ENCODE measurements around the gene GYS1. TPM values are rescaled to one million over a fixed set of nuclear protein-coding genes. Genes with fewer than 3 reads are reported as not detected.
A peak's percentile ranks its signal among the peaks of the same experiment; 100 is the strongest.
"Not testable (repeated sequence)": the region's sequence is repeated elsewhere in the genome, so short reads cannot be mapped to it uniquely, and the experiment has no call there.

Gene GYS1
- total RNA-seq, 1 donor, result 43.2 TPM

DNA sequence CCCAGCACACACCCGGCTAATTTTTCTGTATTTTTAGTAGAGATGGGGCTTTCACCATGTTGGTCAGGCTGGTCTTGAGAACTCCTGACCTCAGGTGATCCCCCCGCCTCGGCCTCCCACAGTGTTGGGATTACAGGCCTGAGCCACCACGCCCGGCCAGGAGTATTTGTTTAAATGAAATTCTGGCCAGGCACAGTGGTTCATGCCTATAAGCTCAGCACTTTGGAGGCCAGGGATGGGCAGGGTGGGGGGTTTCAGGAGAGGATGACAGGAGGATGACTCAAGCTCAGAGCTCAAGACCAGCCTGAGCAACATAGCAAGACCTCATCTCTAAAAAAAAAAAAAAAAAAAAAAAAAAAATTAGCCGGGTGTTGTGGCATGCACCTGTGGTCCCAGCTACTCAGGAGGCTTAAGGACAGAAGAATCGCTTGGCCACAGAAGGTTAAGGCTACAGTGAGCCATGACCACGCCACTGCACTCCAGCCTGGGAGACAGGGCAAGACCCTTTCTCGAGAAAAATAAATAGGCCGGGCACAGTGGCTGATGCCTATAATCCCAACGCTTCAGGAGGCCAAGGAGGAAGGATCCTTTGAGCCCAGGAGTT, 67.8 kb downstream of the GYS1 start:
- no peak overlapping the region for H3K4me3 ChIP-seq (ENCODE audit: low read depth, low read length)
- TF ChIP-seq, protein P1, sequence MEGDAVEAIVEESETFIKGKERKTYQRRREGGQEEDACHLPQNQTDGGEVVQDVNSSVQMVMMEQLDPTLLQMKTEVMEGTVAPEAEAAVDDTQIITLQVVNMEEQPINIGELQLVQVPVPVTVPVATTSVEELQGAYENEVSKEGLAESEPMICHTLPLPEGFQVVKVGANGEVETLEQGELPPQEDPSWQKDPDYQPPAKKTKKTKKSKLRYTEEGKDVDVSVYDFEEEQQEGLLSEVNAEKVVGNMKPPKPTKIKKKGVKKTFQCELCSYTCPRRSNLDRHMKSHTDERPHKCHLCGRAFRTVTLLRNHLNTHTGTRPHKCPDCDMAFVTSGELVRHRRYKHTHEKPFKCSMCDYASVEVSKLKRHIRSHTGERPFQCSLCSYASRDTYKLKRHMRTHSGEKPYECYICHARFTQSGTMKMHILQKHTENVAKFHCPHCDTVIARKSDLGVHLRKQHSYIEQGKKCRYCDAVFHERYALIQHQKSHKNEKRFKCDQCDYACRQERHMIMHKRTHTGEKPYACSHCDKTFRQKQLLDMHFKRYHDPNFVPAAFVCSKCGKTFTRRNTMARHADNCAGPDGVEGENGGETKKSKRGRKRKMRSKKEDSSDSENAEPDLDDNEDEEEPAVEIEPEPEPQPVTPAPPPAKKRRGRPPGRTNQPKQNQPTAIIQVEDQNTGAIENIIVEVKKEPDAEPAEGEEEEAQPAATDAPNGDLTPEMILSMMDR (IDR thresholded peaks at IDR 0.05; ENCODE audit: insufficient read depth, low read depth, low read length), result no peak
- peak; percentile 77 for DNase-seq (ENCODE audit: low read depth)

DNA sequence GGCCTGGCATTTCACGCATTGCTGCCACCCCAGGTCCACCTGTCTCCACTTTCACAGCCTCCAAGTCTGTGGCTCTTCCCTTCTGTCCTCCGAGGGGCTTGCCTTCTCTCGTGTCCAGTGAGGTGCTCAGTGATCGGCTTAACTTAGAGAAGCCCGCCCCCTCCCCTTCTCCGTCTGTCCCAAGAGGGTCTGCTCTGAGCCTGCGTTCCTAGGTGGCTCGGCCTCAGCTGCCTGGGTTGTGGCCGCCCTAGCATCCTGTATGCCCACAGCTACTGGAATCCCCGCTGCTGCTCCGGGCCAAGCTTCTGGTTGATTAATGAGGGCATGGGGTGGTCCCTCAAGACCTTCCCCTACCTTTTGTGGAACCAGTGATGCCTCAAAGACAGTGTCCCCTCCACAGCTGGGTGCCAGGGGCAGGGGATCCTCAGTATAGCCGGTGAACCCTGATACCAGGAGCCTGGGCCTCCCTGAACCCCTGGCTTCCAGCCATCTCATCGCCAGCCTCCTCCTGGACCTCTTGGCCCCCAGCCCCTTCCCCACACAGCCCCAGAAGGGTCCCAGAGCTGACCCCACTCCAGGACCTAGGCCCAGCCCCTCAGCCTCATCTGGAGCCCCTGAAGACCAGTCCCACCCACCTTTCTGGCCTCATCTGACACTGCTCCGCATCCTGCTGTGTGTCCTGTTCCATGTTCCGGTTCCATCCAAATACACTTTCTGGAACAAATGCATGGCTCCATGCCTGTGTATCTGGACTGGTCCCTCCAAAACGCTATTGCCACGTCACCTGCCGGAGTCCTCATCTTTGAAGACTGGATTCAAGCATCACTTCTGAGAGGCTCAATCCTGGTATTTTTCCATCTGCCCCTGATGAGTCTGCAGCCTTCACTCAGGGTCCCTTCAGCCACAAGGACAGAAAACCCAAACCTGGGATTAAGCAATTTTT, 70.3 kb downstream of the GYS1 start:
- no peak overlapping the region for H3K4me3 ChIP-seq (ENCODE audit: low read depth, low read length)
- TF ChIP-seq, protein P1 (IDR thresholded peaks at IDR 0.05; ENCODE audit: insufficient read depth, low read depth, low read length), result no peak
- no peak for DNase-seq (ENCODE audit: low read depth)

DNA sequence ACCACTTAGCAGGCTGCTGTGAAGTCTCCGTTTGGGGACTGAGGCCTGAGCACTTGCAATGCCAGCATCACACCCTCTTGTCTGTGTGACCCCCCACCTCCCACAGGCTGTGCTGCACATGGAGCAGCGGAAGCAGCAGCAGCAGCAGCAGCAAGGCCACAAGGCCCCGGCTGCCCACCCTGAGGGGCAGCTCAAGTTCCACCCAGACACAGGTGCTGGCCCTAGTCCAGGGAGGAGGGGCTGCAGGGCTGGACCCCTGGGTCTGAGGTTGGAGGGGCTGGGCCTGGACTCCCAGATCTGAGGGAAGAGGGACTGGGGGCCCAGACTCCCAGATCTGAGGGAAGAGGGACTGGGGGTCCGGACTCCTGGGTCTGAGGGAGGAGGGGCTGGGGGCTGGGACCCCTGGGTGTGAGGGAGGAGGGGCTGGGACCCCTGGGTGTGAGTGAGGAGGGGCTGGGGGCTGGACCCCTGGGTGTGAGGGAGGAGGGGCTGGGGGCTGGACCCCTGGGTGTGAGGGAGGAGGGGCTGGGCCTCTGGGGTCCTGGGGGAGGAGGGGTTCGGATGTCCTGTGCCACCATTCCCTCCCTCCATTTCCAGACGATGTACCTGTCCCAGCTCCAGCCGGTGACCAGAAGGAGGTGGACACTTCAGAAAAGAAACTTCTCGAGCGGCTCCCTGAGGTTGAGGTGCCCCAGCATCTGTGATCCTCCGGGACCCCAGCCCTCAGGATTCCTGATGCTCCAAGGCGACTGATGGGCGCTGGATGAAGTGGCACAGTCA, 71.2 kb downstream of the GYS1 start:
- H3K4me3 ChIP-seq (ENCODE audit: low read depth, low read length), result no peak overlapping the region
- DNase-seq (ENCODE audit: low read depth), result no peak
- TF ChIP-seq, protein P1 (IDR thresholded peaks at IDR 0.05; ENCODE audit: insufficient read depth, low read depth, low read length), result no peak

DNA sequence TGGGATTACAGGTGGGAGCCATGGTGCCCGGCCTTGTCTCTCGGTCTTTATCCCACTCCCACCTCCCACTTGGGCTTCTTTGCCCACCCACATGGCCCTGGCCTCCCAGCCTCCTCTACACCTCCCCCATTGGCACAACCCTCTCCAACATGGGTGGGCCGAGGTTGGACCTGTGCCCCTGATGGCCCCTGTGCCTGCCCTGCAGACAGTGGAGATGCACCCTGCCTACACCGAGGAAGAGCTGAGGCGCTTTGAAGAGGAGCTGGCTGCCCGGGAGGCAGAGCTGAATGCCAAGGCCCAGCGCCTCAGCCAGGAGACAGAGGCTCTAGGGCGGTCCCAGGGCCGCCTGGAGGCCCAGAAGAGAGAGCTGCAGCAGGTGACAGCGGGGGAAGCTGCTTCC, 72.2 kb downstream of the GYS1 start:
- TF ChIP-seq, protein P1 (IDR thresholded peaks at IDR 0.05; ENCODE audit: insufficient read depth, low read depth, low read length), result no peak
- H3K4me3 ChIP-seq (ENCODE audit: low read depth, low read length), result no peak overlapping the region
- no peak for DNase-seq (ENCODE audit: low read depth)

DNA sequence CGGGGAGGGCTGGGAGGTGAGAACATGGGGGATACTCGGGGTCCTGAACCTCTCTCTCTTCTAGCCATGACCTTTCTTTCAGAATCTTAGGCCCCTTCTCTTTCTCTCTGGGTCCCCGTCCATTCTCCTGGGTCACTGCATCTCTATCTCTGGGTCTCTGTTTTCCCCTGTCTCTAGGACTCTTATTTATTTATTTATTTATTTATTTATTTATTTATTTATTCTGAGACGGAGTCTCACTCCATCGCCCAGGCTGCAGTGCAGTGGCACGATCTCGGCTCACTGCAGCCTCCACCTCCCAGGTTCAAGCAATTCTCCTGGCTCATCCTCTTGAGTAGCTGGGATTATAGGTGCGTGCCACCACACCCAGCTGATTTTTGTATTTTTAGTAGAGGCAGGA, 73.8 kb downstream of the GYS1 start:
- not testable (repeated sequence) for H3K4me3 ChIP-seq (ENCODE audit: low read depth, low read length); DNase-seq (ENCODE audit: low read depth)

DNA sequence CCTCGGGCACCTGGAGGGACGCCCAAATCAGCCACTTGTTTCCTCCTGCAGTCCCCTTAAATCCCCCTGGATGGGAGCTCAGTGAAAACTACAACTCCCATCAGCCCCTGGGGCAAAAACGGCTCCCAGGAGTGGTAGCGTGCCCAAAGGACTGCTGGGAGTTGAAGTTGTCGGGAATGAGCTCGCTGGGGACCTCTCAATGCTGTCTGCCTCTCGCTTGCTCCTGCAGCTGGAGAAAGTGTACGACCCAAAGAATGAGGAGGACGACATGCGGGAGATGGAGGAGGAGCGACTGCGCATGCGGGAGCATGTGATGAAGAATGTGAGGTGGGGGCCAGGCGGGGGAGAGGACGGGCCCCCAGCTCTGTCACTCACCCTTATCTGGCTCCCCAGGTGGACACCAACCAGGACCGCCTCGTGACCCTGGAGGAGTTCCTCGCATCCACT, 74.3 kb downstream of the GYS1 start:
- TF ChIP-seq, protein P1 (IDR thresholded peaks at IDR 0.05; ENCODE audit: insufficient read depth, low read depth, low read length), result no peak
- DNase-seq (ENCODE audit: low read depth), result no peak
- H3K4me3 ChIP-seq (ENCODE audit: low read depth, low read length), result no peak overlapping the region

Small RNAs within 50 kb of the gene (small RNA-seq; reads per million reads assigned to genes)
- gene AC026803.1, result not detected
- not detected for gene MIR6798

Other genes starting within 250 kb of the GYS1 start
- under 0.01 TPM in 1 of 2 replicates, not detected in the other for gene IZUMO1, start 246.4 kb downstream of the GYS1 start, total RNA-seq
- gene FUT1, start 240.7 kb downstream of the GYS1 start, total RNA-seq, result under 0.01 TPM in 2 replicates
- not detected in 2 replicates for gene FGF21, start 237.8 kb downstream of the GYS1 start, total RNA-seq
- 30.3 and 31.5 TPM in 2 replicates for gene BCAT2, start 182.3 kb downstream of the GYS1 start, total RNA-seq
- gene HSD17B14, start 156.8 kb downstream of the GYS1 start, total RNA-seq, result 12.2 and 13.8 TPM in 2 replicates
- 6.0 and 12.2 TPM in 2 replicates for gene PLEKHA4, start 124.7 kb downstream of the GYS1 start, total RNA-seq
- gene PPP1R15A, start 120.9 kb downstream of the GYS1 start, total RNA-seq, result 63.9 and 76.0 TPM in 2 replicates
- 0.32 TPM in 1 of 2 replicates, not detected in the other for gene TULP2, start 94.6 kb downstream of the GYS1 start, total RNA-seq
- gene NUCB1, start 93.0 kb downstream of the GYS1 start, total RNA-seq, result 139 and 154 TPM in 2 replicates
- gene DHDH, start 59.6 kb downstream of the GYS1 start, total RNA-seq, result not detected in 2 replicates
- gene BAX, start 38.4 kb downstream of the GYS1 start, total RNA-seq, result 65.4 and 85.9 TPM in 2 replicates
- gene FTL, start 28.0 kb downstream of the GYS1 start, total RNA-seq, result 2,928 and 4,150 TPM in 2 replicates
- 162 and 176 TPM in 2 replicates for gene RUVBL2, start 578 bp upstream of the GYS1 start, total RNA-seq
- gene LHB, start 23.8 kb upstream of the GYS1 start, total RNA-seq, result 0.32 TPM in 1 of 2 replicates, not detected in the other
- gene CGB3, start 31.0 kb upstream of the GYS1 start, total RNA-seq, result not detected in 2 replicates
- gene CGB2, start 38.6 kb upstream of the GYS1 start, total RNA-seq, result not detected in 2 replicates
- not detected in 2 replicates for gene CGB1, start 43.6 kb upstream of the GYS1 start, total RNA-seq
- gene CGB5, start 50.5 kb upstream of the GYS1 start, total RNA-seq, result 0.32 TPM in 1 of 2 replicates, not detected in the other
- not detected in 2 replicates for gene CGB8, start 55.8 kb upstream of the GYS1 start, total RNA-seq
- under 0.01 and 0.32 TPM in 2 replicates for gene CGB7, start 64.4 kb upstream of the GYS1 start, total RNA-seq
- not detected in 2 replicates for gene NTF4, start 71.5 kb upstream of the GYS1 start, total RNA-seq
- gene KCNA7, start 79.4 kb upstream of the GYS1 start, total RNA-seq, result not detected in 2 replicates
- gene SNRNP70, start 92.1 kb upstream of the GYS1 start, total RNA-seq, result 117 and 197 TPM in 2 replicates
- gene LIN7B, start 121.1 kb upstream of the GYS1 start, total RNA-seq, result 4.8 and 6.5 TPM in 2 replicates
- gene C19orf73, start 125.8 kb upstream of the GYS1 start, total RNA-seq, result 0.32 TPM in 1 of 2 replicates, not detected in the other
- 1.6 and 2.2 TPM in 2 replicates for gene PPFIA3, start 126.2 kb upstream of the GYS1 start, total RNA-seq
- under 0.01 TPM in 1 of 2 replicates, not detected in the other for gene HRC, start 162.1 kb upstream of the GYS1 start, total RNA-seq
- 17.3 and 18.0 TPM in 2 replicates for gene TRPM4, start 164.5 kb upstream of the GYS1 start, total RNA-seq